Gastrocnemius medialis (tissue), 4 donors: Measurements from ENCODE around the gene CDC34. TPM values are rescaled to one million over a fixed set of nuclear protein-coding genes. Genes with fewer than 3 reads are reported as not detected.

Experiments used
- ATAC-seq, 2 donors: fragments of 150-250 bp; one replicate each; pipeline ENCODE4 v1.9.1; 2016
- DNase-seq, 2 donors: peaks; one replicate each; pipeline ENCODE4 v3.0.0-alpha.2; 2019
- H3K27ac ChIP-seq, 4 donors: fragments of 200-600 bp; sonication (generic); 1 replicate in 1 of 4; 2 replicates in 3 of 4; pipeline ENCODE4 v1.5.1; 2016 to 2018; ENCODE audit warnings: mild to moderate bottlenecking in 2 of 4, moderate library complexity in 1 of 4
- H3K27me3 ChIP-seq, 3 donors: fragments of 200-600 bp; sonication (generic) in 2 of 3; 1 replicate in 1 of 3; 2 replicates in 2 of 3; pipeline versions ENCODE4 v1.5.1 to v1.6.0; 2016 to 2019; ENCODE audit warnings: mild to moderate bottlenecking in 1 of 3, moderate library complexity in 1 of 3
- H3K36me3 ChIP-seq, 2 donors: fragments of 200-600 bp; sonication (generic) in 1 of 2; one replicate each; pipeline ENCODE4 v1.5.1; 2017 to 2018
- H3K4me1 ChIP-seq, 2 donors: fragments of 200-600 bp; sonication (generic) in 1 of 2; one replicate each; pipeline ENCODE4 v1.5.1; 2016 to 2017; ENCODE audit warnings: mild to moderate bottlenecking in 2 of 2
- H3K4me3 ChIP-seq, 4 donors: fragments of 200-600 bp; sonication (generic) in 3 of 4; 1 replicate in 1 of 4; 2 replicates in 3 of 4; pipeline ENCODE4 v1.5.1; 2016 to 2019; ENCODE audit warnings: mild to moderate bottlenecking in 2 of 4
- H3K9me3 ChIP-seq, 3 donors: fragments of 200-600 bp; sonication (generic) in 2 of 3; 1 replicate in 1 of 3; 2 replicates in 2 of 3; pipeline ENCODE4 v1.5.1; 2016 to 2019
- CTCF ChIP-seq, 5 experiments: fragments of 450-650 bp in 3 of 5; fragments of 200-600 bp in 2 of 5; sonication (generic) in 2 of 5; IDR thresholded peaks in 4 of 5; conservative IDR thresholded peaks in 1 of 5; 1 replicate in 4 of 5; 2 replicates in 1 of 5; pipeline ENCODE4 v1.5.1; 2016 to 2019; ENCODE audit warnings: antibody characterized with exemption in 5 of 5, mild to moderate bottlenecking in 3 of 5, moderate library complexity in 3 of 5
- POLR2A ChIP-seq, 2 donors: fragments of 450-650 bp; IDR thresholded peaks; one replicate each; pipeline ENCODE4 v1.6.1; 2017; ENCODE audit warnings: antibody characterized with exemption in 2 of 2, mild to moderate bottlenecking in 2 of 2, moderate library complexity in 2 of 2
- in situ Hi-C, 4 donors: fragments of 200-750 bp; cut with MboI; loops; one replicate each; pipeline versions ENCODE4 v1.15.0 to v1.8.0; 2017; ENCODE audit warnings: low sequenced_read_pairs in 4 of 4
- intact Hi-C: fragments of 100-400 bp; cut with DNase I; formaldehyde crosslinking; loops from one replicate; pipeline ENCODE4 v1.15.1; 2023; ENCODE audit warnings: low total_unique reads
- total RNA-seq, 4 donors: library from RNA; depleted of rRNA; stranded (reverse); fragments of >200 nt; gene quantifications; one replicate each; pipeline versions ENCODE4 v1.1.0 to v1.2.3, GENCODE V29; 2016

CDC34 gene
- total RNA-seq, 4 donors from 2014 or later: 99.0 to 174 (median 138) TPM

- no peak overlapping the region for H3K4me3 ChIP-seq
- H3K27ac ChIP-seq: no peak overlapping the region
- TF ChIP-seq CTCF (IDR thresholded peaks at IDR 0.05 in 4 of 5, conservative IDR thresholded peaks at IDR 0.05 in 1 of 5) (no peak), POLR2A (IDR thresholded peaks at IDR 0.05) (no peak)
- peaks cover 0 to 7% of the 10 kb centered on the region in 2 donors for H3K4me1 ChIP-seq
- H3K27me3 ChIP-seq: peaks cover 25 to 49% (median 42%) of the 10 kb centered on the region in 3 donors
- ATAC-seq: no peak
- intact Hi-C loops (no loop called here), in situ Hi-C loops (no loop called here)
- H3K9me3 ChIP-seq: no peaks in the 10 kb centered on the region
- H3K36me3 ChIP-seq: no peaks in the 10 kb centered on the region
- DNase-seq: no peak
Measured at GRCh38 chr19:498977-499623, 32.5 kb upstream of the CDC34 start.

- no peak overlapping the region for H3K27ac ChIP-seq
- no peak for DNase-seq
- TF ChIP-seq CTCF (IDR thresholded peaks at IDR 0.05 in 4 of 5, conservative IDR thresholded peaks at IDR 0.05 in 1 of 5): no peak
- no peak for TF ChIP-seq POLR2A (IDR thresholded peaks at IDR 0.05)
- H3K4me3 ChIP-seq: no peak overlapping the region
- peaks cover 4 to 5% of the 10 kb centered on the region in 2 donors for H3K4me1 ChIP-seq
- no peak for ATAC-seq
- H3K27me3 ChIP-seq: peaks cover 17 to 31% (median 27%) of the 10 kb centered on the region in 3 donors
- intact Hi-C loops: no loop called here
- in situ Hi-C loops: no loop called here
- no peaks in the 10 kb centered on the region for H3K9me3 ChIP-seq
- no peaks in the 10 kb centered on the region for H3K36me3 ChIP-seq
Measured at GRCh38 chr19:501646-502045, 29.9 kb upstream of the CDC34 start.

GRCh38 chr19:504616-505015, 26.9 kb upstream of the CDC34 start:
- no peak for ATAC-seq

GRCh38 chr19:506404-507285, 24.9 kb upstream of the CDC34 start:
- intact Hi-C loops: loop anchor here (1.0 to 5.0 kb wide), 8 partner anchors 17 to 291 kb away; partner anchors contain the start of genes CDC34, MIER2, POLRMT and PTBP1
- no peak for TF ChIP-seq POLR2A (IDR thresholded peaks at IDR 0.05)
- peak; percentile 93 to 97 (median 96) for TF ChIP-seq CTCF (IDR thresholded peaks at IDR 0.05 in 4 of 5, conservative IDR thresholded peaks at IDR 0.05 in 1 of 5)
- peak overlapping the region; percentile 90 to 99 (median 91) for H3K27ac ChIP-seq
- peaks cover 0 to 6% of the 10 kb centered on the region in 2 donors for H3K36me3 ChIP-seq
- in situ Hi-C loops: no loop called here
- peak overlapping the region; percentile 88 to 100 (median 96) for H3K4me3 ChIP-seq
- peak; percentile 99 for DNase-seq
- ATAC-seq: peak; percentile 94 to 96
- no peaks in the 10 kb centered on the region for H3K9me3 ChIP-seq
- no peaks in the 10 kb centered on the region for H3K27me3 ChIP-seq
- H3K4me1 ChIP-seq: peaks cover 14 to 25% of the 10 kb centered on the region in 2 donors

More at GRCh38 chr19:504616-505015, 26.9 kb upstream of the CDC34 start:
- H3K9me3 ChIP-seq: no peaks in the 10 kb centered on the region
- in situ Hi-C loops (no loop called here), intact Hi-C loops (loop anchor here (5.0 kb wide), 1 partner anchor 128 kb away; the partner anchor contains the start of gene POLRMT)
- peaks cover 0 to 4% of the 10 kb centered on the region in 2 donors for H3K36me3 ChIP-seq
- H3K4me1 ChIP-seq: peaks cover 14 to 18% of the 10 kb centered on the region in 2 donors
- TF ChIP-seq CTCF (IDR thresholded peaks at IDR 0.05 in 4 of 5, conservative IDR thresholded peaks at IDR 0.05 in 1 of 5) (no peak), POLR2A (IDR thresholded peaks at IDR 0.05) (no peak)
- no peak overlapping the region for H3K4me3 ChIP-seq
- no peak overlapping the region for H3K27ac ChIP-seq
- DNase-seq: no peak
- H3K27me3 ChIP-seq: peaks cover under 1 to 7% (median 2%) of the 10 kb centered on the region in 3 donors
